Measurements from ENCODE around the gene CCDC187. TPM values are rescaled to one million over a fixed set of nuclear protein-coding genes. Genes with fewer than 3 reads are reported as not detected.

Gene CCDC187
- polyA plus RNA-seq, 1 donor (not counting 4 experiments of a cell fraction or from before 2014, with no cell fraction given) = 0.03 TPM

- no peaks in the 10 kb centered on the region for H3K9me3 ChIP-seq (ENCODE audit: control insufficient read depth, low read depth, low read length)
Observed at GRCh38 chr9:136280535-136281315, 23.2 kb downstream of the CCDC187 start.

GRCh38 chr9:136279471-136279870 lies 24.4 kb downstream of the CCDC187 start:
- Histone ChIP-seq H4K20me1 (ENCODE audit: control insufficient read depth, extremely low read depth, insufficient read depth, low read length) (no peaks in the 10 kb centered on the region), H3K27ac (ENCODE audit: control insufficient read depth, insufficient read depth, low read length) (no peak overlapping the region), H2AFZ (ENCODE audit: control insufficient read depth, low read length) (no peak overlapping the region), H3K9me1 (ENCODE audit: control insufficient read depth, extremely low read depth, insufficient read depth, low read length) (no peaks in the 10 kb centered on the region), H3K9me3 (ENCODE audit: control insufficient read depth, low read depth, low read length) (no peaks in the 10 kb centered on the region), H3K4me1 (ENCODE audit: control insufficient read depth, extremely low read depth, insufficient read depth, low read length) (peaks cover 3% of the 10 kb centered on the region), H3K36me3 (ENCODE audit: control insufficient read depth in 2 of 2, extremely low read depth in 1 of 2, insufficient read depth in 2 of 2, low read length in 2 of 2) (no peaks in the 10 kb centered on the region), H3K9ac (ENCODE audit: control insufficient read depth, extremely low read depth, insufficient read depth, low read length) (no peak overlapping the region), H3K27me3 (ENCODE audit: control insufficient read depth, extremely low read depth, insufficient read depth, low read length) (peaks cover 41% of the 10 kb centered on the region), H3K79me2 (ENCODE audit: control insufficient read depth, insufficient read depth, low read length) (no peaks in the 10 kb centered on the region), H3K4me3 (ENCODE audit: control insufficient read depth in 2 of 3, extremely low read depth in 1 of 3, insufficient read depth in 2 of 3, low read depth in 1 of 3, low read length in 3 of 3) (no peak overlapping the region), H3K4me2 (ENCODE audit: control insufficient read depth, extremely low read depth, insufficient read depth, low read depth, low read length) (no peak overlapping the region)
- FAIRE-seq (no peak), DNase-seq (ENCODE audit: low read depth, low spot score) (no peak)
- dilution Hi-C loops (cut with MboI; ENCODE audit: extremely low pct_ligation_motif_present, low sequenced_read_pairs) = no loop called here
- TF ChIP-seq EZH2 (IDR thresholded peaks at IDR 0.05; ENCODE audit: low read length) (no peak), CTCF (optimal IDR thresholded peaks at IDR 0.05 in 1 of 3, IDR thresholded peaks at IDR 0.05 in 1 of 3, conservative IDR thresholded peaks at IDR 0.05 in 1 of 3; ENCODE audit: extremely low read depth in 1 of 3, insufficient read depth in 2 of 3, low read length in 3 of 3) (no peak)

More at GRCh38 chr9:136280535-136281315, 23.2 kb downstream of the CCDC187 start:
- FAIRE-seq (no peak), DNase-seq (ENCODE audit: low read depth, low spot score) (no peak)
- Histone ChIP-seq H4K20me1 (ENCODE audit: control insufficient read depth, extremely low read depth, insufficient read depth, low read length) (no peaks in the 10 kb centered on the region), H3K9me1 (ENCODE audit: control insufficient read depth, extremely low read depth, insufficient read depth, low read length) (no peaks in the 10 kb centered on the region), H3K4me2 (ENCODE audit: control insufficient read depth, extremely low read depth, insufficient read depth, low read depth, low read length) (no peak overlapping the region), H3K4me1 (ENCODE audit: control insufficient read depth, extremely low read depth, insufficient read depth, low read length) (peaks cover 3% of the 10 kb centered on the region), H3K27me3 (ENCODE audit: control insufficient read depth, extremely low read depth, insufficient read depth, low read length) (peaks cover 37% of the 10 kb centered on the region), H3K4me3 (ENCODE audit: control insufficient read depth in 2 of 3, extremely low read depth in 1 of 3, insufficient read depth in 2 of 3, low read depth in 1 of 3, low read length in 3 of 3) (no peak overlapping the region), H3K27ac (ENCODE audit: control insufficient read depth, insufficient read depth, low read length) (no peak overlapping the region), H3K9ac (ENCODE audit: control insufficient read depth, extremely low read depth, insufficient read depth, low read length) (no peak overlapping the region), H3K79me2 (ENCODE audit: control insufficient read depth, insufficient read depth, low read length) (no peaks in the 10 kb centered on the region), H3K36me3 (ENCODE audit: control insufficient read depth in 2 of 2, extremely low read depth in 1 of 2, insufficient read depth in 2 of 2, low read length in 2 of 2) (no peaks in the 10 kb centered on the region), H2AFZ (ENCODE audit: control insufficient read depth, low read length) (no peak overlapping the region)
- TF ChIP-seq CTCF (optimal IDR thresholded peaks at IDR 0.05 in 1 of 3, IDR thresholded peaks at IDR 0.05 in 1 of 3, conservative IDR thresholded peaks at IDR 0.05 in 1 of 3; ENCODE audit: extremely low read depth in 1 of 3, insufficient read depth in 2 of 3, low read length in 3 of 3) = no peak
- dilution Hi-C loops (cut with MboI; ENCODE audit: extremely low pct_ligation_motif_present, low sequenced_read_pairs) = no loop called here
